HG03064 (cell line): Measurements from ENCODE around the gene SEMA4C.
"Not testable (repeated sequence)": the region's sequence is repeated elsewhere in the genome, so short reads cannot be mapped to it uniquely, and the experiment has no call there.

Experiments used
- ATAC-seq: cut with Tn5 transposase; IDR thresholded peaks from one replicate; pipeline ENCODE4 v1.9.1; 2021; ENCODE audit warnings: low read depth; ENCODE audit not compliant: unreplicated experiment

SEMA4C gene

GRCh38 chr2:96868555-96869280 lies 1.2 kb downstream of the SEMA4C start:
- ATAC-seq, result peak; percentile 36

- ATAC-seq, result no peak
Observed at GRCh38 chr2:96867756-96868554, 1.9 kb downstream of the SEMA4C start.

GRCh38 chr2:96866986-96867755 lies 2.7 kb downstream of the SEMA4C start:
- ATAC-seq, result no peak

- ATAC-seq, result no peak
Observed at GRCh38 chr2:96866586-96866985, 3.3 kb downstream of the SEMA4C start.

GRCh38 chr2:96866149-96866548 lies 3.7 kb downstream of the SEMA4C start:
- no peak for ATAC-seq

GRCh38 chr2:96865654-96866053 lies 4.2 kb downstream of the SEMA4C start:
- no peak for ATAC-seq

GRCh38 chr2:96864343-96865091 lies 5.4 kb downstream of the SEMA4C start:
- no peak for ATAC-seq

GRCh38 chr2:96863575-96864342 lies 6.1 kb downstream of the SEMA4C start:
- ATAC-seq, result no peak

- not testable (repeated sequence) for ATAC-seq
Observed at GRCh38 chr2:96863056-96863455, 6.8 kb downstream of the SEMA4C start.

GRCh38 chr2:96861074-96861473 lies 8.8 kb downstream of the SEMA4C start:
- no peak for ATAC-seq

- no peak for ATAC-seq
Observed at GRCh38 chr2:96860065-96861029, 9.5 kb downstream of the SEMA4C start.

GRCh38 chr2:96859681-96860064 lies 10.2 kb downstream of the SEMA4C start:
- no peak for ATAC-seq

- no peak for ATAC-seq
Observed at GRCh38 chr2:96859099-96859649, 10.7 kb downstream of the SEMA4C start.

GRCh38 chr2:96857667-96858372 lies 12.1 kb downstream of the SEMA4C start, which contains the start of gene ANKRD39:
TSS of gene ANKRD39 (minus strand) at chr2:96858016. CDS start at chr2:96857987, 29 bp downstream.
- peak; percentile 87 for ATAC-seq

GRCh38 chr2:96856776-96857666 lies 12.9 kb downstream of the SEMA4C start:
- ATAC-seq, result peak; percentile 1

- ATAC-seq, result no peak
Observed at GRCh38 chr2:96853321-96853720, 16.6 kb downstream of the SEMA4C start.

GRCh38 chr2:96852667-96853066 lies 17.2 kb downstream of the SEMA4C start:
- no peak for ATAC-seq
